B cell (primary cell): Measurements from ENCODE around the gene CCIN. TPM values are rescaled to one million over a fixed set of nuclear protein-coding genes. Genes with fewer than 3 reads are reported as not detected.

ENCODE experiments used
- polyA plus RNA-seq: library from polyadenylated mRNA; depleted of rRNA; stranded (reverse); fragments of >200 nt; gene quantifications from 2 replicates; pipeline ENCODE4 v1.2.3, GENCODE V29; 2012
- total RNA-seq, 2 donors: library from RNA; stranded (reverse); fragments of 120-200 nt in 1 of 2; gene quantifications; 1 replicate in 1 of 2; 2 replicates in 1 of 2; pipeline versions ENCODE4 v1.2.3 to v1.2.4, GENCODE V29; 2013 to 2022

Gene CCIN
- total and polyA plus RNA-seq, 2 donors (not counting 1 experiment from before 2014, with no cell fraction given): 0.15 TPM; not detected in 1

Other genes starting within 250 kb of the CCIN start
- not detected in 2 replicates for gene OR2S2, start 211.2 kb upstream of the CCIN start, total RNA-seq
- 0.17 TPM in 1 of 2 replicates, not detected in the other for gene OR2S2, start 211.2 kb upstream of the CCIN start, polyA plus RNA-seq
- gene RECK, start 132.5 kb upstream of the CCIN start, total RNA-seq: 7.7 and 7.9 TPM in 2 replicates
- gene RECK, start 132.5 kb upstream of the CCIN start, polyA plus RNA-seq: 4.9 and 5.6 TPM in 2 replicates
- 13.7 and 15.2 TPM in 2 replicates for gene GLIPR2, start 32.7 kb upstream of the CCIN start, total RNA-seq
- gene GLIPR2, start 32.7 kb upstream of the CCIN start, polyA plus RNA-seq: 14.6 and 17.5 TPM in 2 replicates
- 71.0 and 73.0 TPM in 2 replicates for gene CLTA, start 21.5 kb downstream of the CCIN start, total RNA-seq
- 31.4 and 32.3 TPM in 2 replicates for gene CLTA, start 21.5 kb downstream of the CCIN start, polyA plus RNA-seq
- gene GNE, start 89.1 kb downstream of the CCIN start, total RNA-seq: 20.6 and 21.6 TPM in 2 replicates
- gene GNE, start 89.1 kb downstream of the CCIN start, polyA plus RNA-seq: 8.3 and 13.6 TPM in 2 replicates
- gene RNF38, start 230.9 kb downstream of the CCIN start, total RNA-seq: 73.3 and 81.6 TPM in 2 replicates
- 25.2 and 36.8 TPM in 2 replicates for gene RNF38, start 230.9 kb downstream of the CCIN start, polyA plus RNA-seq